HG03442 (cell line): ENCODE results near the gene FAM131A.

Source experiments
- ATAC-seq: cut with Tn5 transposase; IDR thresholded peaks from one replicate; pipeline ENCODE4 v1.9.1; 2021; ENCODE audit warnings: mild to moderate bottlenecking, moderate library complexity; ENCODE audit not compliant: unreplicated experiment

FAM131A gene

GRCh38 chr3:184389384-184389783 is 52.0 kb downstream of the FAM131A start:
- no peak for ATAC-seq

- ATAC-seq = no peak
These were observed 52.6 kb downstream of the FAM131A start for GRCh38 chr3:184389935-184390528.

GRCh38 chr3:184391266-184391665 is 53.9 kb downstream of the FAM131A start:
- no peak for ATAC-seq

- ATAC-seq = no peak
These were observed 57.9 kb downstream of the FAM131A start for GRCh38 chr3:184395320-184395660.
